Measurements from ENCODE around the gene SLC26A8. TPM values are rescaled to one million over a fixed set of nuclear protein-coding genes. Genes with fewer than 3 reads are reported as not detected.

The SLC26A8 gene
- total RNA-seq, 4 donors from 2014 or later = under 0.01 to 0.17 TPM; not detected in 2

GRCh38 chr6:36027501-36028087 is 3.2 kb upstream of the SLC26A8 start, which contains the start of gene MAPK14:
MAPK14 (plus strand) TSS chr6:36027808; CDS start chr6:36028158, 350 bp downstream.
- peak; percentile 92 for TF ChIP-seq POLR2A (IDR thresholded peaks at IDR 0.05; ENCODE audit: low read depth)
- peak; percentile 97 to 99 for TF ChIP-seq POLR2AphosphoS5 (IDR thresholded peaks at IDR 0.05)
- peak; percentile 91 to 99 (median 95) for TF ChIP-seq CTCF (IDR thresholded peaks at IDR 0.05)
- no peak for TF ChIP-seq EP300 (IDR thresholded peaks at IDR 0.05)

GRCh38 chr6:36025932-36026327 is 1.5 kb upstream of the SLC26A8 start:
- Histone ChIP-seq H3K27ac (replicated peaks in 1 of 4) (no peak overlapping the region), H3K4me1 (peaks cover 8 to 27% (median 25%) of the 10 kb centered on the region in 4 donors), H3K27me3 (peaks cover 0 to 13% (median 5%) of the 10 kb centered on the region in 4 donors), H3K9me3 (no peaks in the 10 kb centered on the region), H3K36me3 (no peaks in the 10 kb centered on the region), H3K4me3 (no peak overlapping the region)
- DNase-seq (ENCODE audit: extremely low spot score) = no peak
- WGBS = 73% methylated on average over 5 of the region's 5 CpGs
- TF ChIP-seq POLR2A (IDR thresholded peaks at IDR 0.05; ENCODE audit: low read depth) (no peak), POLR2AphosphoS5 (IDR thresholded peaks at IDR 0.05) (no peak), EP300 (IDR thresholded peaks at IDR 0.05) (no peak), CTCF (IDR thresholded peaks at IDR 0.05) (no peak)
- intact Hi-C loops (cut with DNase I) = loop anchor here (5.0 to 10.0 kb wide), 2 partner anchors 171 to 339 kb away; partner anchors contain the start of gene BRPF3

More at GRCh38 chr6:36027501-36028087, 3.2 kb upstream of the SLC26A8 start, which contains the start of gene MAPK14:
- Histone ChIP-seq H3K4me3 (peak within 1 kb of the TSS; percentile 83 to 96 (median 95)), H3K27ac (replicated peaks in 1 of 4) (peak within 1 kb of the TSS; percentile 92 to 96 (median 94)), H3K27me3 (peaks cover 0 to 13% (median 5%) of the 10 kb centered on the region in 4 donors), H3K9me3 (no peaks in the 10 kb centered on the region), H3K36me3 (no peaks in the 10 kb centered on the region), H3K4me1 (peaks cover 13 to 44% (median 41%) of the 10 kb centered on the region in 4 donors)
- DNase-seq (ENCODE audit: extremely low spot score) = peak; percentile 100
- 1% methylated on average over 28 of the region's 62 CpGs for WGBS
- intact Hi-C loops (cut with DNase I) = loop anchor here (1.0 to 10.0 kb wide), 3 partner anchors 68 to 337 kb away; partner anchors contain the start of gene BRPF3

GRCh38 chr6:36025260-36025931 is 955 bp upstream of the SLC26A8 start:
- no peak for DNase-seq (ENCODE audit: extremely low spot score)
- Histone ChIP-seq H3K36me3 (no peaks in the 10 kb centered on the region), H3K27me3 (peaks cover 0 to 13% (median 5%) of the 10 kb centered on the region in 4 donors), H3K27ac (replicated peaks in 1 of 4) (no peak overlapping the region), H3K4me1 (peaks cover 8 to 22% (median 20%) of the 10 kb centered on the region in 4 donors), H3K9me3 (no peaks in the 10 kb centered on the region), H3K4me3 (no peak overlapping the region)
- 96% methylated on average over 1 of the region's 1 CpG for WGBS
- intact Hi-C loops (cut with DNase I) = loop anchor here (5.0 to 10.0 kb wide), 2 partner anchors 172 to 339 kb away; partner anchors contain the start of gene BRPF3
- no peak for TF ChIP-seq EP300 (IDR thresholded peaks at IDR 0.05)
- TF ChIP-seq CTCF (IDR thresholded peaks at IDR 0.05) = no peak
- TF ChIP-seq POLR2AphosphoS5 (IDR thresholded peaks at IDR 0.05) = no peak
- no peak for TF ChIP-seq POLR2A (IDR thresholded peaks at IDR 0.05; ENCODE audit: low read depth)

GRCh38 chr6:36020154-36020553 is 4.3 kb downstream of the SLC26A8 start:
- Histone ChIP-seq H3K4me3 (no peak overlapping the region), H3K27ac (replicated peaks in 1 of 4) (no peak overlapping the region), H3K36me3 (no peaks in the 10 kb centered on the region), H3K9me3 (no peaks in the 10 kb centered on the region), H3K4me1 (peaks cover 0 to 6% (median 5%) of the 10 kb centered on the region in 4 donors), H3K27me3 (peaks cover 0 to 13% (median 5%) of the 10 kb centered on the region in 4 donors)
- WGBS = 23% methylated on average over 1 of the region's 1 CpG
- no peak for DNase-seq (ENCODE audit: extremely low spot score)
- intact Hi-C loops (cut with DNase I) = loop anchor here (10.0 kb wide), 1 partner anchor 345 kb away; no protein-coding TSS in a partner anchor
- TF ChIP-seq POLR2A (IDR thresholded peaks at IDR 0.05; ENCODE audit: low read depth) (no peak), EP300 (IDR thresholded peaks at IDR 0.05) (no peak), CTCF (IDR thresholded peaks at IDR 0.05) (no peak), POLR2AphosphoS5 (IDR thresholded peaks at IDR 0.05) (no peak)

Data from esophagus muscularis mucosa (tissue), 4 donors.